ENCODE data around the gene MUC21.
"Not testable (repeated sequence)": the region's sequence is repeated elsewhere in the genome, so short reads cannot be mapped to it uniquely, and the experiment has no call there.

MUC21 gene

DNA sequence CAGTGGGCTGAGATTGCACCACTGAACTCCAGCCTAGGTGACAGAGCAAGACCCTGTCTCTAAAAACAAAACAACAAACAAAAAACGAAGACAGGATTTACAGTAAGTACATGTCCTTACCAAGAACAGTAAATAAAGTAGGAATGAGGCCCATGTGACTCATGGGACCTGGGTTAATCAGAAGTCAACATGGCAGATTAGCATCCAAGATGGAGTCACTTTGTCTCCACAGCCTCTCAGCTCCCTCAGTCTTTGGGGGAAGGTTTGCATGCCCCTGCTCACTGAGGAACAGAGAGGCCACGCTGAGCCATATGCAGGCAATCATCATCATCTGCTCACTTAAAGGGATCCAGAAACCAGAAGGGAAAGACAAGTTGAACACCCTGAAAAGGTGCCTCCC, 19.0 kb downstream of the MUC21 start:
- DNase-seq (ENCODE audit: insufficient read length, low spot score) (no peak), FAIRE-seq (no peak)
- TF ChIP-seq POU2F2 (IDR thresholded peaks at IDR 0.05; ENCODE audit: low read depth, low read length) (no peak), POLR2A (IDR thresholded peaks at IDR 0.05; ENCODE audit: low read depth, low read length) (no peak), TAF1 (IDR thresholded peaks at IDR 0.05; ENCODE audit: low read depth, low read length) (no peak), SPI1 (IDR thresholded peaks at IDR 0.05; ENCODE audit: low read depth, low read length) (no peak), POLR2AphosphoS5 (IDR thresholded peaks at IDR 0.05; ENCODE audit: low read depth, low read length) (no peak), PAX5 (IDR thresholded peaks at IDR 0.05; ENCODE audit: insufficient read depth, low read length, severe bottlenecking) (no peak)

DNA sequence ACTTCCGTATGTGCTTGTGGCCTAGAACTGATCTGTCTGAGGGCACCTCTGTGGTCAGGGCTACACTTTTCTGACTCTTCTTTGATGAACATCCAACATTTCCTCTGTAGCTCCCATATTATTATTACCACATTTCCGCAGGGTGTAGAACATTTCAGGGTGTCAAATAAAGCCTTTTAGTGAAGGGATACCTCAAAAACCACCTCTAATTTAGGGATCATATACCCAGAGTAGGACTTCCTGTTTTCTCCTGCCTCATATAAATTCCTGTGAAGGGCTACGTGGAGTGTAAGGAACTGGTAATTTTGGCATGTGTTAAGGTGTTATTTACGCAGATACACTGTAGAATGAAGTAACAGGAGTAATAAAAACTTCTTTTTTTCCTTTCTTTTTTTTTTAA, 21.3 kb downstream of the MUC21 start:
- peak; percentile 43 for FAIRE-seq
- TF ChIP-seq PAX5 (IDR thresholded peaks at IDR 0.05; ENCODE audit: insufficient read depth, low read length, severe bottlenecking): no peak
- peak; percentile 66 for TF ChIP-seq SPI1 (IDR thresholded peaks at IDR 0.05; ENCODE audit: low read depth, low read length)

DNA sequence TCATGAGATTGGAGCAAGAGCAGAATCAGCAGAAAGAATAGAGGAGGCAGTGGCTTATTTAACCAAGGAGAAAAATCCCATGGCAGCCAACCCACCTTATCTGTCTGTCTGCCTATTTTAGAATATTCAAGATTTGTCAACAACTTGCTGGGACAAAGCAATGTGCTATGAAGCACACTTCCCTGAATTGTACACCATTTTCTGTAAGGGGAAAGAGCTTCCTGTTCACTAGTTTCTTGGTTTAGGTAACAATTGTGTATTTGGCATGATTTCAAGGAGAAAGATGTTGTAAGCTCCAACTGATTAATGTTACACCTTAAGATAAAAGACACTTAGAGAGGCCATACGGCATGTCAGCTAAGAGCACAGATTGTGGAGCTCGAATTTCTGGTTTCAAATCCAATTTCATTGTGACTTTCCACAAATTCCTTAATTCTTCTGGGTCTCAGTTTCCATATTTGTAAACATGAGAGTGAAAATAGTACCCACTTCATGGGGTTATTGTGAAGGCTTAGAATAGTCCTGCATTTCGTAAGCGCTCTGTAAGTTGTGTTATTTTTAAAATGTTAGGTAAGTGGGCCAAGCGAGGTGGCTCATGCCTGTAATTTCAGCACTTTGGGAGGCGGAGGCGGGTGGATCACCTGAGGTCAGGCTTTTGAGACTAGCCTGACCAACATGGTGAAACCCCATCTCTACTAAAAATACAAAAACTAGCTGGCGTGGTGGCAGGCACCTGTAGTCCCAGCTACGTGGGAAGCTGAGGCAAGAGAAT, 21.9 kb downstream of the MUC21 start:
- no peak for FAIRE-seq

More for the DNA sequence above, 21.3 kb downstream of the MUC21 start:
- DNase-seq (ENCODE audit: insufficient read length, low spot score): no peak

DNA sequence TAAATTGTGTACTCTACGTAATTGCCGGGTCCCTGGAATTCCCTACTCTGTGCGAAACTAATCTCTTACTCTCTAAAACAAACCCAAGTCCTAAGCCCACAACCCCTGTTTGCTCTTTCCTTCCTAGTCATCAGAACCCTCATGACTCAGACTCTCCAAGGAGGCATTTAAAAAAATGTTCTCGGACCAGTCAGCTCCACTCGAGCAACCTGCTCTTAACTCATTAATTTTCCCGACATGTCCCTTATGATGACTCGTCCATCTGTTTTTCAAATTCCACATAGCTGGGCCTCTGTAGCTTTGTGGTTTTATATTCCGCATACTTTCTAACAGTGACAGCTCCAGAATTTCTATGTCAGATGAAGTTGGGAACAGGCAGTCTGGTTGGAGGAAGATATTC, 24.2 kb downstream of the MUC21 start:
- TF ChIP-seq TAF1 (IDR thresholded peaks at IDR 0.05; ENCODE audit: low read depth, low read length) (no peak), POU2F2 (IDR thresholded peaks at IDR 0.05; ENCODE audit: low read depth, low read length) (no peak), POLR2A (IDR thresholded peaks at IDR 0.05; ENCODE audit: low read depth, low read length) (no peak), SPI1 (IDR thresholded peaks at IDR 0.05; ENCODE audit: low read depth, low read length) (no peak), POLR2AphosphoS5 (IDR thresholded peaks at IDR 0.05; ENCODE audit: low read depth, low read length) (no peak), PAX5 (IDR thresholded peaks at IDR 0.05; ENCODE audit: insufficient read depth, low read length, severe bottlenecking) (no peak)
- DNase-seq (ENCODE audit: insufficient read length, low spot score) (no peak), FAIRE-seq (no peak)

More for the DNA sequence above, 21.9 kb downstream of the MUC21 start:
- no peak for DNase-seq (ENCODE audit: insufficient read length, low spot score)
- TF ChIP-seq PAX5 (IDR thresholded peaks at IDR 0.05; ENCODE audit: insufficient read depth, low read length, severe bottlenecking) (no peak), POU2F2 (IDR thresholded peaks at IDR 0.05; ENCODE audit: low read depth, low read length) (no peak), POLR2A (IDR thresholded peaks at IDR 0.05; ENCODE audit: low read depth, low read length) (no peak), TAF1 (IDR thresholded peaks at IDR 0.05; ENCODE audit: low read depth, low read length) (no peak), SPI1 (IDR thresholded peaks at IDR 0.05; ENCODE audit: low read depth, low read length) (no peak), POLR2AphosphoS5 (IDR thresholded peaks at IDR 0.05; ENCODE audit: low read depth, low read length) (no peak)

DNA sequence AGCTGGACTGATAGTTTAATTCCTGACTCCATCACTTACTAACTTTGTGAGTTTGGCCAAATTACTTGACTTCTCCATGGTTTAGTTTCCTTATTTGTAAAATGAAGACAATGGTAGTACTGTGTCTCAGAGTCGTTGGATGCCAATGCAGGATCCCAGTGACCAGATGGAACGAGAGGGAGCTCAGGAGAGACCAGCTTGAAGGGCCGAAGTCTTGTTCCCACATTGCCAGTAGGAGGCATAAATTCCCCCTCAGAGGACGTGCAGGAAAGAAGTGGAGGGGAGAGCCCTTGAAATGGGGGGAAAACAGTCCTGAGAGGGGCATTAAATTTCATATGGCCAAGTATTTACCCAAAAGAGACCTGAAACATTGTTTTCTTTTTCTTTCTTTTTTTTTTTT, 24.6 kb downstream of the MUC21 start:
- FAIRE-seq: no peak
- no peak for DNase-seq (ENCODE audit: insufficient read length, low spot score)
- TF ChIP-seq POLR2A (IDR thresholded peaks at IDR 0.05; ENCODE audit: low read depth, low read length) (no peak), POLR2AphosphoS5 (IDR thresholded peaks at IDR 0.05; ENCODE audit: low read depth, low read length) (no peak), TAF1 (IDR thresholded peaks at IDR 0.05; ENCODE audit: low read depth, low read length) (no peak), POU2F2 (IDR thresholded peaks at IDR 0.05; ENCODE audit: low read depth, low read length) (no peak), SPI1 (IDR thresholded peaks at IDR 0.05; ENCODE audit: low read depth, low read length) (no peak), PAX5 (IDR thresholded peaks at IDR 0.05; ENCODE audit: insufficient read depth, low read length, severe bottlenecking) (no peak)

DNA sequence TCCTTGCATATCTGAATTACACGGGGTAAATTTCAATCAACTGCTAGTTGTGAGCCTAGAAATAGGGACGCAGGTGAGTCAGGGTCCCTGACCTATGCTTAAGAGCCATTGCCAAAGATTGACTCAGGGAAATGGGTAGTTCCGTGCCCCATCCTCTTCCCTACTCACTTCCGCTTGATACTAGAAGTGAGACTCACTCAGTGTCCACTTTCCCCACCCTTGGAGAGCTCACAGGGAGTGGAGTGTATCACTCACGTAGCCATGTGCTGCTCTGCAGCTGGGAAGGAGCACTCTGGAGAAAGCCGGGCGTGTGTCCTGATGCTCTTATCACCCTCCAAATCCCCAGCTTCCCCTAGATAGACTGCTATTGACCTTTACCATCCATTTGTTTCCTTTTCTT, 26.2 kb downstream of the MUC21 start:
- DNase-seq (ENCODE audit: insufficient read length, low spot score) (no peak), FAIRE-seq (no peak)
- TF ChIP-seq POLR2A (IDR thresholded peaks at IDR 0.05; ENCODE audit: low read depth, low read length): no peak
- no peak for TF ChIP-seq POU2F2 (IDR thresholded peaks at IDR 0.05; ENCODE audit: low read depth, low read length)
- TF ChIP-seq PAX5 (IDR thresholded peaks at IDR 0.05; ENCODE audit: insufficient read depth, low read length, severe bottlenecking): no peak
- TF ChIP-seq TAF1 (IDR thresholded peaks at IDR 0.05; ENCODE audit: low read depth, low read length): no peak
- TF ChIP-seq SPI1 (IDR thresholded peaks at IDR 0.05; ENCODE audit: low read depth, low read length): no peak
- TF ChIP-seq POLR2AphosphoS5 (IDR thresholded peaks at IDR 0.05; ENCODE audit: low read depth, low read length): no peak

DNA sequence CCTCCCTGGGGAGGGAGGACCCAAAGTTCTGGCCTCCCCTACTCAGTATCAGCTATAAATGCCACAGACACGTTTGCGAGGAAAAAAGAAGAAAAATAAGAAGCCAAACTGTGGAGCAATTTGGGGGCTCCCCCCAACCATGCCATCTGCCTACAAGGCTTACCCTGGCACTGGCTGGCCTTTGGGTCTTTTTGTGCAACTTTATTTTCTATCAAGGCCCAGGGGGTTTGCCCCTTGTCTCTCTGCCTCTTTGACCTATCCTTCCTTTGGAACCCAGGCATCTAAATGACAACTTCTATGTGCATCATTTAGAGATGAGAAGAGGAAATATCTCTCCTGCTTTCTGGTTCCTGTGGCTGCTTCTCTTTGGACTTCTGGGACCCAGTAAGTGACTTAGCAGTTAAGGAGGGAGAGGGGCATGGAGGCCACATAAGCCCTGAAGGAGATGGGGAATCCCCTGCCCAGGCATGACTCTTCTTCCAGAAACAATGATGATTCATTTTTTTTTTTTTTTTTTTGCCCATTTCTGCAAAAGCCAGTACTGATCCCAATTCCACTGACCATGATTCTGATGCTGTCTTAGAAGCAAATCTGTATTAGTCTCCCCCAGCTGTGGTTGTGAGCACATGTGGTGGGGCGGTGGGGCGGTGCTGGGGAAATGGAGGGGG, 27.0 kb downstream of the MUC21 start, which contains the start of gene MUC22:
Gene MUC22 (plus strand): TSS at position 82 of the 668 bp plus-strand sequence. CDS start 233 bp downstream, at position 315.
- FAIRE-seq (no peak), DNase-seq (ENCODE audit: insufficient read length, low spot score) (no peak)

DNA sequence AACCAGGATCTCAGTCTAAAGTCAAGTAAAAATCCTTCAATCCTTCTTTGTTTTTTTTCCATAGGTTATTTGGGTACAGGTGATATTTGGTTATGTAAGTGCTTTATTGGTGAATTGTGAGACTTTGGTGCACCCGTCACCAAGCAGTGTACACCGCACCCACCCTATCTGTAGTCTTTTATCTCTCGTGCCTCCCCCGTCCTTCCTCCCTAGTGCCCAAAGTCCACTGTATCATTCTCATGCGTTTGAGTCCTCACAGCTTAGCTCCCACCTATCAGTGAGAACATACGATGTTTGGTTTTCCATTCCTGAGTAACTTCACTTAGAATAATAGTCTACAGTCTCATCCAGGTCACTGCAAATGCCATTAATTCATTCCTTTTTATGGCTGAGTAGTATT, 27.6 kb downstream of the MUC21 start:
- no peak for FAIRE-seq

More for the DNA sequence above, 27.0 kb downstream of the MUC21 start, which contains the start of gene MUC22:
- TF ChIP-seq TAF1 (IDR thresholded peaks at IDR 0.05; ENCODE audit: low read depth, low read length) (no peak), POLR2AphosphoS5 (IDR thresholded peaks at IDR 0.05; ENCODE audit: low read depth, low read length) (no peak), PAX5 (IDR thresholded peaks at IDR 0.05; ENCODE audit: insufficient read depth, low read length, severe bottlenecking) (no peak), POU2F2 (IDR thresholded peaks at IDR 0.05; ENCODE audit: low read depth, low read length) (no peak), POLR2A (IDR thresholded peaks at IDR 0.05; ENCODE audit: low read depth, low read length) (no peak), SPI1 (IDR thresholded peaks at IDR 0.05; ENCODE audit: low read depth, low read length) (no peak)

DNA sequence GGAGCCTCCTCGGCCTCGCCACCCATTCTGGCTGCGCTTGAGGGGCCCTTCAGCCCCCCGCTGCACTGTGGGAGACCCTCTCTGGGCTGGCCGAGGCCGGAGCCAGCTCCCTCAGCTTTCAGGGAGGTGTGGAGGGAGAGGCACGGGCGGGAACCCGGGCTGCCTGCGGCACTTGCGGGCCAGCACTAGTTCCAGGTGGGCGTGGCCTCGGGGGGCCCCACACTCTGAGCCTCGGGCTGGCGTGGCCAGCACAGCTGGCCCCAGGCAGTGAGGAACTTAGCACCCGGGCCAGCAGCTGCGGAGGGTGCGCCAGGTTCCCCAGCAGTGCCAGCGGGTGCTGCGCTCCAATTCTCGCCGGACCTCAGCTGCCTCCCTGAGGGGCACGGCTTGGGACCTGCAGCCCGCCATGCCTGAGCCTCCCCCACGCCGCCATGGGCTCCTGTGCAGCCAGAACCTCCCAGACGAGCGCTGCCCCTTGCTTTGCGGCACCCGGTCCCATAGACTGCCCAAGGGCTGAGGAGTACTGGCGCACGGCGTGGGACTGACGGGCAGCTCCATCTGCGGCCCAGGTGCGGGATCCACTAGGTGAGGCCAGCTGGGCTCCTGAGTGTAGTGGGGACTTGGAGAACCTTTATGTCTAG, 33.3 kb downstream of the MUC21 start:
- DNase-seq (ENCODE audit: insufficient read length, low spot score) (no peak), FAIRE-seq (no peak)
- no peak for TF ChIP-seq POLR2AphosphoS5 (IDR thresholded peaks at IDR 0.05; ENCODE audit: low read depth, low read length)
- TF ChIP-seq POU2F2 (IDR thresholded peaks at IDR 0.05; ENCODE audit: low read depth, low read length): no peak
- TF ChIP-seq PAX5 (IDR thresholded peaks at IDR 0.05; ENCODE audit: insufficient read depth, low read length, severe bottlenecking): no peak
- no peak for TF ChIP-seq SPI1 (IDR thresholded peaks at IDR 0.05; ENCODE audit: low read depth, low read length)
- TF ChIP-seq TAF1 (IDR thresholded peaks at IDR 0.05; ENCODE audit: low read depth, low read length): no peak
- TF ChIP-seq POLR2A (IDR thresholded peaks at IDR 0.05; ENCODE audit: low read depth, low read length): no peak

More for the DNA sequence above, 27.6 kb downstream of the MUC21 start:
- DNase-seq (ENCODE audit: insufficient read length, low spot score): no peak
- no peak for TF ChIP-seq POLR2A (IDR thresholded peaks at IDR 0.05; ENCODE audit: low read depth, low read length)
- no peak for TF ChIP-seq POU2F2 (IDR thresholded peaks at IDR 0.05; ENCODE audit: low read depth, low read length)
- no peak for TF ChIP-seq SPI1 (IDR thresholded peaks at IDR 0.05; ENCODE audit: low read depth, low read length)
- TF ChIP-seq PAX5 (IDR thresholded peaks at IDR 0.05; ENCODE audit: insufficient read depth, low read length, severe bottlenecking): no peak
- no peak for TF ChIP-seq TAF1 (IDR thresholded peaks at IDR 0.05; ENCODE audit: low read depth, low read length)
- no peak for TF ChIP-seq POLR2AphosphoS5 (IDR thresholded peaks at IDR 0.05; ENCODE audit: low read depth, low read length)

DNA sequence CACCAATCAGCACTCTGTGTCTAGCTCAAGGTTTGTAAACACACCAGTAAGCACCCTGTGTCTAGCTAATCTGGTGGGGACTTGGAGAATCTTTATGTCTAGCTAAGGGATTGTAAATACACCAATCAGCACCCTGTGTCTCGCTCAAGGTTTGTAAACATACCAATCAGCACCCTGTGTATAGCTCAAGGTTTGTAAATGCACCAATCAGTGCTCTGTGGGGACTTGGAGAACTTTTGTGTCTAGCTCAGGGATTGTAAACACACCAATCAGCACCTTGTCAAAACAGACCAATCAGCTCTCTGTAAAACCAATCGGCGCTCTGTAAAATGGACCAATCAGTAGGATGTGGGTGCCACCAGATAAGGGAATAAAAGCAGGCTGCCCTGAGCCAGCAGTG, 33.9 kb downstream of the MUC21 start:
- not testable (repeated sequence) for FAIRE-seq

More for the DNA sequence above, 33.9 kb downstream of the MUC21 start:
- not testable (repeated sequence) for DNase-seq (ENCODE audit: insufficient read length, low spot score)
